ENCODE results near the gene CCDC127.
"Not testable (repeated sequence)": the region's sequence is repeated elsewhere in the genome, so short reads cannot be mapped to it uniquely, and the experiment has no call there.

CCDC127 gene, protein sequence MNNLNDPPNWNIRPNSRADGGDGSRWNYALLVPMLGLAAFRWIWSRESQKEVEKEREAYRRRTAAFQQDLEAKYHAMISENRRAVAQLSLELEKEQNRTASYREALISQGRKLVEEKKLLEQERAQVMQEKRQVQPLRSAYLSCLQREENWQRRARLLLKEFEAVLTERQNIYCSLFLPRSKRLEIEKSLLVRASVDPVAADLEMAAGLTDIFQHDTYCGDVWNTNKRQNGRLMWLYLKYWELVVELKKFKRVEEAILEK

DNA sequence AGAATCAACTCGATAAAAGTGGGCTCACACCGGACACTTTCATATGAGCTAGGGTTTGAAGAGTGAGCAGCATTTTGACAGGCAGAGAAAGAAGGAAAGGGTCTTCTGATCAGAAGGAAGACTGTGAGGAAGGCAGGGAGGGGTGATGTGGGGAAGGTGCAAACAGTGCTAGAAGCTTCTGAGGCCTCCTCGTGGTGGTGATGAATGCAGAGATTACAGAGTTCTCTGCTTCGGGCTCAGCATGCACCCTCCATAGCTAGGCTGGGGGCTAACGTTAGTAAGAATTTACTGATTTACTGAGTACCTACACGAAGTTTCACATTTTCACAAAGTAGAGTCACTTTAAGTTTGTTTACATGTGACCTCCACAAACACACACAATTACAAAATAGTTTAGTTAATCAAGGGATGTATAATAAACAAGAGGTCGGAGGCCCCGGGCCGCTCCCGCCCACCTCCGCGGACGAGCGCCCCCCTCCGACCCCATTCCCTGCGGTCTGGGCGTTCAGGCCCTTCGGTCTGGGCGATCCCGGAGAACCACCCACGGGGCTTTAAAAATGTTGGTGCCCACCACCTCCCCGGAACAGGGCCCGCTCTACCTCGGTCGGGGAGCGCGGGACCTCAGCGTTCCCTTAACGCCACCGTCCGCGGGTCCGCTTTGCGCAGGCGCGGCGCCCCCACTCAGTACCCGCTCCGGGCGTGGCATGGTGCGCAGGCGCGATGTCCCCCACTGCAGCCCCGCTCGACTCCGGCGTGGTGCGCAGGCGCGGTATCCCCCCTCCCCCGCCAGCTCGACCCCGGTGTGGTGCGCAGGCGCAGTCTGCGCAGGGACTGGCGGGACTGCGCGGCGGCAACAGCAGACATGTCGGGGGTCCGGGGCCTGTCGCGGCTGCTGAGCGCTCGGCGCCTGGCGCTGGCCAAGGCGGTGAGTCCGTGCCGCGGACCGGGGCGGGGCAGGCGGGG, at the start of gene CCDC127, which contains the start of gene SDHA:
Gene CCDC127, minus strand, starts transcription at position 660 of the 963 bp plus-strand sequence. CDS start 1,304 bp downstream, outside the sequence.
Gene SDHA, plus strand, starts transcription at position 827 of the 963 bp plus-strand sequence. Its CDS starts 36 bp downstream, at position 863.
- DNase-seq, result peak; percentile 95 to 96

DNA sequence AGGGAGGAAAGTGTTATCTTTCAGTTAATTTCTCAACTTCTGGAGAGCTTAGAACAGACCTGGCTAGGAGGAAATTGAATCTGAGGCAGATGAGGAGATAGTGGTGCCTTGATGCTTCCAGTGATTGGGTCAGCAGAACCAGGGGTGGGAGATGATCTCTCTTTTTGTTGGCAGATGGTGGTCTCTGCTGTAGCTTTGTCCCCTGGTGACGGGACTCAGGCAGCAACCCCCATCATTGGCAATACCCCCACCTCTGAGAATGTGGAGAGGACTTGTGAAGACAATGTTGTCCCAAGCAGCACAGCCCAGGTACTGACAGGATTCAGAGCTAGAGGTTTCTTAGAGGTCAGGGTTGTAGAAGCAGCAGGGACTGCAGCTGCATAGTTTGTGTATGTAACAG, 49.8 kb upstream of the CCDC127 start:
- no peak for DNase-seq

DNA sequence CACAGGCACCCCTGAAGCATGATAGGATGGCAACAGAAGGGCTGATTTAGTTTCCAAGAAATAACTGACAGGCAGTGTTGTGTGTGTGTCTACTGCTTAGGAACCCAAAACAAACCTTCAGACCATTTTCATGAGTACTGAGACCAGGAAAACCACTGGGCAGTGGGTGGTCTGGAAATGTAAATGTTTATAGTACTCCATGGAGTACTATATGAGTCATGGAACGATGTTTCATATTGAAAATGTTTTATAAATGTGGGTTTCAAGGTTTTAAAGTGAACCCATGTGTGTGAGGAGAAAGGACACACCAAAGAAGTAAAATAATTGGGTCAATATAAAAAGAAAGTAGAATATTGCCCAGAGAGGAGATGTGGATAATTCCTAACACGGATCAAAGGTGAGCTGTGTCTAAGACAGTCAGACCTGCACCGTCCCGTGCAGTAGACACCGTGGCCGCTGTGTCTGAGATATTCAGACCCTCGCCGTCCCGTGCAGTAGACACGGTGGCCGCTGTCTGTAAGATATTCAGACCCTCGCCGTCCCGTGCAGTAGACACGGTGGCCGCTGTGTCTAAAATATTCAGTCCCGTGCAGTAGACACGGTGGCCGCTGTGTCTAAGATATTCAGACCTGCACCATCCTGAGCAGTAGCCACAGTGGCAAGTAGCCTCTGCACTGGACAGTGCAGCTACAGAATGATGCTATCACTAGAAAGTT, 48.5 kb upstream of the CCDC127 start:
- DNase-seq, result not testable (repeated sequence)

DNA sequence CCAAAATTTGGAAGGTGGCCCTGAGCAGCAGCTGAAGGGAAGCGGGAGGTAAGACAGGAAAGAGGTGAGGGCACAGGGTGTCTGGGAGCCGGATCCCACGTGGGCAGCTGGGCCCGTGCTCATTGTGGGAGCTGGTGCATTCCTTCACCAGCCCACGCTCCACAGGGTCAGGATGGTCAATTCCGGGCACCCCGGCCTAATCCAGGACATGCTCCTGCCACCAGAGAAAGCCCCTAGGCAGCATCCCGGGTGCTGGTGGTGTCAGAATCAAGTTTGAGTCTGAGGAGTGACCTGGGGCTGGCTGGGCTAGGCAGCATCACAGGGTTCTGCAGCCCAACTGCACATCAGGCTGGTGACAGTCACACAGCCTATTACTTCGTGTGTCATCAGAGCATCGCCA, 46.4 kb upstream of the CCDC127 start:
- no peak for DNase-seq

DNA sequence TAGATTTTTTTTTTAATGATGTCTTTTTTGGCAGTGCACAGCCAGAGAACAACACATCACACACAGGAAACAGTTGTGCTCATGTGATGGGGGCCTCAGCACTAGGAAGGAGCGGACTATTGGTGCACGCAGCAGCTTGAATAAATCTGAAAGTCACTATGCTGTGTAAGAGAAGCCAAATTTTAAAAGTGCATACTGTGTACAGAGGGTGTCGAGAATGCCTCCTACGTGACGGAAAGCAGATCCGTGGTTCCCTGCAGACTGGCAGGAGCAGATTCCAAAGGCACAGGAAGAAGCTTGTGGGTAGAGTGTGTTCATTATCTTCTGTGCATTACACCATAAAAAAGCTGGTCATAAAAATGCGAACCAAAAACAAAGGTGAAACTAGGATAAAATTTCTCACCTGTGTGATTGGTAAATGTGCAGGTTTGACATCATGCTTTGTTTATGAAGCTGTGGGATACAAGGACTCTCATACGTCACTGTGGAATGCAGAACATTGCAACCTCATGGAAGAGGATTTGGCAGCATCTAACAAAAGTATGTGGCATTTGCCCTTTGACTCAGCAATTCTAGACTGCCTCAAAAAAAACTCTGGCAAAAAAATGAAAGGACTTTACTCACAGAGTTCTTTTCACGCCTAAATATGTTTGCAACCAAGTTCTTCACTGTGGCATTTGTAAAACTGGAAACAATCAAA, 45.5 kb upstream of the CCDC127 start:
- DNase-seq, result not testable (repeated sequence)

DNA sequence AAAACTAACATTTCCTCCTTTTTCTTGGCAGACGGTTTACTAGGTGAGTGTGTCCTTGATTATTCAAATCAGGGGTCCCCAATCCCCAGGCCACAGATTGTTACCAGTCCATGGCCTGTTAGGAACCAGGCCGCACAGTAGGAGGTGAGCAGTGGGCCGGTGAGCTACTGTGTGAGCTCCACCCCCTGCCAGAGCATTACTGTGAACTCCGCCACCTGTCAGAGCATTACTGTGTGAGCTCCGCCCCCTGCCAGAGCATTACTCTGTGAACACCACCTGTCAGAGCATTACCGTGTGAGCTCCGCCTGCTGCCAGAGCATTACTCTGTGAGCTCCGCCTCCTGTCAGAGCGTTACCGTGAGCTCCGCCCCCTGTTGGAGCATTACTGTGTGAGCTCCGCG, 39.2 kb upstream of the CCDC127 start:
- DNase-seq, result no peak

DNA sequence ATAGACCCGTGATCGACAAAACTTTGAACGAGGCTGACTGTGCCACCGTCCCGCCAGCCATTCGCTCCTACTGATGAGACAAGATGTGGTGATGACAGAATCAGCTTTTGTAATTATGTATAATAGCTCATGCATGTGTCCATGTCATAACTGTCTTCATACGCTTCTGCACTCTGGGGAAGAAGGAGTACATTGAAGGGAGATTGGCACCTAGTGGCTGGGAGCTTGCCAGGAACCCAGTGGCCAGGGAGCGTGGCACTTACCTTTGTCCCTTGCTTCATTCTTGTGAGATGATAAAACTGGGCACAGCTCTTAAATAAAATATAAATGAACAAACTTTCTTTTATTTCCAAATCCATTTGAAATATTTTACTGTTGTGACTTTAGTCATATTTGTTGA, 38.4 kb upstream of the CCDC127 start:
- not testable (repeated sequence) for DNase-seq

DNA sequence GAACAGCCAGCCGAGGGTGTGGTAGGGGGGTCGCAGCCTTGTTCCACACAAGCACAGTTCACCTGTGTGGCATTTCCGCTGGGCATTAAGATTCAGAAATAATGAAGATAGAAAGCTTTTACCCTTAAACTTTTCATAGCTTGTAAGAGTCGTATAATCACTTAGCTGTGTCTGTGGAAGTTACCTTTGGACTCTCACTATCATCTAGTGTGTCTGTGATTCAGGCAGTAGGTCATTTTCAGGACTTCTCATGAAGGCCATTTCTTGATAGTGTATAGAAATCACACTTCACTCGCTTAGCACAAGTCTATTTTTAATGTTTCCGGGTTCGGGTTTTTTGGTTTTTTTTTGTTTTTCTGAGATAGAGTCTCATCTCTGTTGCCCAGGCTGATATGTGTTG, 37.2 kb upstream of the CCDC127 start:
- DNase-seq, result not testable (repeated sequence)

DNA sequence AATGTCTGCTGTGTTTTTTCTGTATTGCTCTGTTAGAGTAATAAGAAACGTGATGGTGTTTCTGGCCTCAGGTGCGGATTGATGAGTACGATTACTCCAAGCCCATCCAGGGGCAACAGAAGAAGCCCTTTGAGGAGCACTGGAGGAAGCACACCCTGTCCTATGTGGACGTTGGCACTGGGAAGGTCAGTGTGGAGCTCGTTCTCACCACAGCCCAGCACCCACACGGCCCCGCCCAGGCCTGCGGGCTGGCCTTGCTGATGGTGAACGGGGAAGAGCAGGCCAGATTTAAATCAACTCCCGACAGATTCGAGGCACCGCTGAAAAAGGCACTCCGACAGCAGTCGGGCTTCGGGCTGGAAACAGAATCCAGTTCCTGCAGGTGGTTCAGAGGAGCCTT, 36.4 kb upstream of the CCDC127 start:
- not testable (repeated sequence) for DNase-seq

DNA sequence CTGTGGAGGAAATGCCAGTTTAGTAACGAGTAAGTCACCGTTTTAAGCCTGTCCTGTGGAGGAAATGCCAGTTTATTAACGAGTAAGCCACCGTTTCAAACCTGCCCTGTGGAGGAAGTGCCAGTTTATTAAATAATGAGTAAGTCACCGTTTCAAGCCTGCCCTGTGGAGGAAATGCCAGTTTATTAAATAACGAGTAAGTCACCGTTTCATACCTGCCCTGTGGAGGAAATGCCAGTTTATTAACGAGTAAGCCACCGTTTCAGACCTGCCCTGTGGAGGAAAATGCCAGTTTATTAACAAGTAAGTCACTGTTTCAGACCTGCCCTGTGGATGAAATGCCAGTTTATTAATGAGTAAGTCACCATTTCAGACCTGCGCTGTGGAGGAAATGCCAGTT, 34.6 kb upstream of the CCDC127 start:
- DNase-seq, result no peak

DNA sequence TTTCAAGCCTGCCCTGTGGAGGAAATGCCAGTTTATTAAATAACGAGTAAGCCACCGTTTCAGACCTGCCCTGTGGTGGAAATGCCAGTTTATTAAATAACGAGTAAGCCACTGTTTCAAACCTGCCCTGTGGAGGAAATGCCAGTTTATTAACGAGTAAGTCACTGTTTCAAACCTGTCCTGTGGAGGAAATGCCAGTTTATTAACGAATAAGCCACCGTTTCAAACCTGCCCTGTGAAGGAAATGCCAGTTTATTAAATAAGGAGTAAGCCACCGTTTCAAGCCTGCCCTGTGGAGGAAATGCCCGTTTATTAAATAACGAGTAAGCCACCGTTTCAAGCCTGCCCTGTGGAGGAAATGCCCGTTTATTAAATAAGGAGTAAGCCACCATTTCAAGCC, 34.0 kb upstream of the CCDC127 start:
- DNase-seq, result not testable (repeated sequence)

DNA sequence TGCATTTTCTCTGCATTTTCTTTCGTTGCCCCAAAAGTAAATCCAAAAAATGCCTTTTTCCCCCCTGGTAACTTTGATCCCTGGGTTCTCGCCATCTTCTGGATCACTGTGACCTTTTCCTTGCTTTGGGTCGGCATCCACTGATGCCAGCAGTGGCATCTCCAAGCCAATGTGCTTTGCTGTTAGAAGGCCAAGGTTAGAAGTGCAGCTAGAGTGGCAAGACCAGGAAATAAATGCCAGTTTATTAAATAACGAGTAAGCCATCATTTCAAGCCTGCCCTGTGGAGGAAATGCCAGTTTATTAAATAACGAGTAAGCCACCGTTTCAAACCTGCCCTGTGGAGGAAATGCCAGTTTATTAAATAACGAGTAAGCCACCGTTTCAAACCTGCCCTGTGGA, 33.6 kb upstream of the CCDC127 start:
- DNase-seq, result not testable (repeated sequence)

DNA sequence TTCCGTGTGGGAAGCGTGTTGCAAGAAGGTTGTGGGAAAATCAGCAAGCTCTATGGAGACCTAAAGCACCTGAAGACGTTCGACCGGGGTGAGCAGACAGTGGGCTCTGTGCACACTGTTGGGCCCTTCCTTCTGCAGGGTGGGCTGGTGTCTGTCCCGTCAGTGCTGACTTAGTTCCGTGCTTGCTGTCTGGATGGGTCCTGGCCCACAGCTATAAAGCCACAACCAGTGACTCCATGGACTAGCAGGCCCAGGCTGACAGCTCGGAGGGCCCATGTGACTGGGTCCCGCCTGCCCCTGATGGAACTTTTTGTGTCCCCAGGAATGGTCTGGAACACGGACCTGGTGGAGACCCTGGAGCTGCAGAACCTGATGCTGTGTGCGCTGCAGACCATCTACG, 33.1 kb upstream of the CCDC127 start:
- not testable (repeated sequence) for DNase-seq

DNA sequence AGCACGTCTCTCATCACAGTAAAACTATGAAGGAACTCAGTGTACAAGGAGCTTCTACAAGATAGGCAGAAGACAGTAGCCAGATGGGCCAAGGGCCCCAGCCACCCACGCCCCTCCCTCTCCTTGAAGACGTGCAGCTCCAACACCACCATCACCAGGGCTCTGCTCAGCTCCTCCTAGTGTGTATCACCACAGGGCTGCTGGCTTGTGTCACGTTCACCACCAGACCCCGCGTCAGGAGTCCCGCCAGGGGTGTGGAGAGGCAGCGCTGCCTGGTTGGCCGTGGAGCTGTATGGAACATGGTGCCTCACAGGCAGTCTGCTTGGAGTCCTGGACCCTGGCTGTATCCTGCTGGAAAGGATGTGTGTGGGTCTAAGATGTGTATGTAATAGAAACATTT, 32.4 kb upstream of the CCDC127 start:
- not testable (repeated sequence) for DNase-seq

DNA sequence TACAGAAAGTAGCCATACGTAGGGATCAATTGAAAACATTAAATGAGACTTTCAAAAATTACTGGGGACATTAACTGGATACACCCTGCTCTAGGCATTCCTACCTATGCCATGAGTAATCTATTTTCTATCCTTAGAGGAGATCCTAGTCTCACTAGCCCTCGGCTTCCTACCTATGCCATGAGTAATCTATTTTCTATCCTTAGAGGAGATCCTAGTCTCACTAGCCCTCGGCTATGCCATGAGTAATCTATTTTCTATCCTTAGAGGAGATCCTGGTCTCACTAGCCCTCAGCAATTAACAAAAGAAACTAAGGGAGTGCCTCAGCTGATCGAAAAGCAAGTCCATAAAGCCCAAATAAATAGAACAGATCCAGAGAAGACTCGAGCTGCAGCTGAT, 27.8 kb upstream of the CCDC127 start:
- not testable (repeated sequence) for DNase-seq

DNA sequence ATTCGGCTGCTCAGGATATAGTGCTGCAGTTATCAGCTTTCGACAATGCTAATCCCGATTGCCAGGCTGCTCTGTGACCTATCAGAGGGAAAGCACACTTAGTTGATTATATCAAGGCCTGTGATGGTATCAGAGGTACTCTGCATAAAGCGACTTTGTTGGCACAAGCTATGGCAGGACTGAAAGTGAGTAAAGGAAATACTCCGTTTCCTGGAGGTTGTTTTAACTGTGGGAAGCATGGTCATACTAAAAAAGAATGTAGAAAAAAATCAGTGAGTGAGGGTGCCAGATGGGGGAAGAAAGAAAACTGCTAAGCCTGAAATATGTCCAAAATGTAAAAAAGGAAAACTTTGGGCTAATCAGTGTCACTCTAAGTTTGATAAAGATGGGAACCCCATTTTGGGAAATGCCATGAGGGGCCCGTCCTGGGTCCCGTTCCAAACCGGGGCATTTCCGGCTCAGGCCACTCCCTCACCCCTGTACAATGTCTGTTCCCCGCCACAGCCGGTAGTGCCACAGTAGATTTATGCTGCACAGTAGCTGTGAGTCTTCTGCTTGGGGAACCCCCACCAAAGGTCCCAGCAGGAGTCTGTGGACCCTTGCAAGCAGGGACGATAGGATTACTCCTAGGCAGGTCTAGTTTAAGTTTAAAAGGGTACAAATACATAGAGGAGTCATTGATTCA, 25.9 kb upstream of the CCDC127 start:
- not testable (repeated sequence) for DNase-seq

DNA sequence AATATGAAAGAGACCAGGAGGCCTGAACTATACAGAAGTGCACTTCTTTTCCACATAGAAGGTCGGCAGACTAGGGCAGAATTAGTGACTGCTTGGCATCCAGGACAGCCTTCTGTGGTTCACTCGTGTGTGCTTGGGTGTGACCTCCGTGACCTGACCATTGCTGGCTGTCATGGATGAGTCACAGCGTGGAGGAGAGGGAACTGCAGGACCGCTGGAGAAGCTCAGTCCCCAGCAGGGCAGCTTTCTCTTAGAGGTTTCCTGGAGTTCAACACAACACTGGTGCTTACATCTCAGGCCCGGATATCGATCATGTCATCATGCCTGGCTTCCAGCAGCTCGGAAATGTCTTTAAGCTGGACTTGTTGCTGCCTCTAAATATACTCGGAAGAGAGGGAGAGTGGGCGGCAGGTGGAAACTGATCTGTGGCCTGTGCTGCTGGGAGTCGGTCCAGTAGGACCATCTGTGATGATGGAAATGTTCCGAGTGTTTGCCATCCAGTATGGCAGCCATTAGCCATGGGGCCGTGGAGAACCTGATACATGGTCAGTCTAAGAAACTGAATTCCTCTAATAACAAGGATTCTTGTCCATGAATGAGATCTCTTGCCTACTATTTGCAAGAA, 23.2 kb upstream of the CCDC127 start:
- DNase-seq, result not testable (repeated sequence)

DNA sequence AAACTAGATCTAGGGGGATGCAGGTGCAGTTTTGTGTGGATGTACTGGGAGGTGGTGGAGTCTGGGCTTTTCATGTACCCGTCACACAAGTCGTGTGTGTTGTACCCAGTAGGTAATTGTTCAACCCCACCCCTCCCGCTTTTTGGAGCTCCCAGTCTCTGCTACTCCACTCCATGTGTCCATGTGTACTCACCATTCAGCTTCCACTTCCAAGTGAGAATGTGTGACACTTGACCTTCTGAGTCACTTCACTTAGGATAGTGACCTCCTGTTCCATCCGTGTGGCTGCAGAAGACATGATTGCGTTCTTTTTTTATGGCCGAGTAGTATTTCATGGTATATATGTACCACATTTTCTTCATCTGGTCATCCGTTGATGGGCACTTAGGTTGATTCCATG, 22.6 kb upstream of the CCDC127 start:
- not testable (repeated sequence) for DNase-seq

DNA sequence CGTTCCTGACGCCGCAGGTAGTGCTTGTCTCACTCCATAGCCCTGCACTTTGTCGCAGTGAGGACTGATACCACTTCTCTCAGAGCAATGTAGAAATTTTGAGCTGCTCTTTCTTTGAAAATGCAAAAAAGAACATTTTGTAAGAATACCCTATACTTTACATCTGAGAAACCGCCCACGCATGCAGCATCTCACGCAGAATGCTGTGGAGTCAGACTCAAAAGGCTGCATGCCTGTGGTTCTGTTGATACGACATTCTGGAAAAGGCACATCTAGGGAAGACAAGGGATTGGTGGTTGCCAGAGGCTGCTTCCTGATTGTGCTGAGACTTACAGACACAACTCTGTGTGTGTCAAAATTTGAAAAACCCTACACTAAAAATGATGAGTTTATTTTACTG, 20.0 kb upstream of the CCDC127 start:
- not testable (repeated sequence) for DNase-seq

DNA sequence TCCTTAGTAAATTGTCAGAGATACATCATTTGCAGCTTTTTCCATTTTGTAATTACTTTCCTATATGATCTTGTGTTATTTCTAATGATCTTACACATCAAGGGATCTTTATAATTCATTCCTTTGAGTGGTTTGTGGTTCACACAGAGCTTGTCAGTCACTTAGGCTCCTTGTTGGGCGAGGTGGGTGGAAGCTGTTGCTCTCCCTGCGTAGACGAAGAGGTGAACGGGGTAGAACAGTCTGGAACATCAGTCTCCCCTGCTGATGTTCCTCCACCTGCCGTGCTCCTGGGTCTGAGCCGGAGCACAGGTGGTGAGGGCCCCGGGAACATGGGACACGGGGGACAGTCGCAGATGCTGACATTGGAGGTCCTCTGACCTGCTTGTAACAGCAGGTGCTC, 17.6 kb upstream of the CCDC127 start:
- not testable (repeated sequence) for DNase-seq

DNA sequence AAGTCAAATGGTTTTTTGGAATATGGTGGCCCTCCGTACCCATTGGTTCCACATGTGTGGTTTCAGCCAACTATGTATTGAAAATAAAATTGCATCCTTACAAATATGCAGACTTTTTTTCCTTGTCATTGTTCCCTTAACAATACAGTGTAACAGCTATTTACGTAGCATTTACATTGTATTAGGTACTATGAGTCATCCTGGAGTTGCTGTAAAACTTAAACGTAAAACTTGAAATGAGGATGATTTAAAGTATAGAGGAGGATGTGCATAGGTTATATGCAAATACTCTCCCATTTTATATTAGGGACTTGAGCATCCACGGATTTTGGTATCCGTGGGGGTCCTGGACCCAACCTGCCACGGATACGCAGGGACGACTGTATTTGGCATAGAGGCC, 16.5 kb upstream of the CCDC127 start:
- no peak for DNase-seq

Measured in activated CD4-positive, alpha-beta T cell treated with anti-CD3 and anti-CD28 coated beads, Interleukin-2, amount 50 U/mL, for 48 hours (primary cell).